Fibroblast of villous mesenchyme (primary cell): ENCODE results near the gene BCAT1. TPM values are rescaled to one million over a fixed set of nuclear protein-coding genes. Genes with fewer than 3 reads are reported as not detected.

ENCODE experiments used
- DNase-seq: peaks from one replicate; pipeline ENCODE4 v3.0.0-alpha.2; 2010; ENCODE audit warnings: low read depth
- H3K4me3 ChIP-seq: 2 replicates; pipeline ENCODE4 v1.5.1; 2011; ENCODE audit warnings: low read depth, mild to moderate bottlenecking, low read length
- total RNA-seq: library from RNA; depleted of rRNA; stranded (reverse); fragments of >200 nt; gene quantifications from 2 replicates; pipeline ENCODE4 v1.2.3, GENCODE V29; 2012
- TF ChIP-seq, protein P1 (sequence below): IDR thresholded peaks from 2 replicates; pipeline ENCODE4 v1.5.1; 2012; ENCODE audit warnings: low read depth, mild to moderate bottlenecking, low read length; ENCODE audit not compliant: insufficient read depth

Gene BCAT1
- total RNA-seq, 1 donor = 199 TPM

DNA sequence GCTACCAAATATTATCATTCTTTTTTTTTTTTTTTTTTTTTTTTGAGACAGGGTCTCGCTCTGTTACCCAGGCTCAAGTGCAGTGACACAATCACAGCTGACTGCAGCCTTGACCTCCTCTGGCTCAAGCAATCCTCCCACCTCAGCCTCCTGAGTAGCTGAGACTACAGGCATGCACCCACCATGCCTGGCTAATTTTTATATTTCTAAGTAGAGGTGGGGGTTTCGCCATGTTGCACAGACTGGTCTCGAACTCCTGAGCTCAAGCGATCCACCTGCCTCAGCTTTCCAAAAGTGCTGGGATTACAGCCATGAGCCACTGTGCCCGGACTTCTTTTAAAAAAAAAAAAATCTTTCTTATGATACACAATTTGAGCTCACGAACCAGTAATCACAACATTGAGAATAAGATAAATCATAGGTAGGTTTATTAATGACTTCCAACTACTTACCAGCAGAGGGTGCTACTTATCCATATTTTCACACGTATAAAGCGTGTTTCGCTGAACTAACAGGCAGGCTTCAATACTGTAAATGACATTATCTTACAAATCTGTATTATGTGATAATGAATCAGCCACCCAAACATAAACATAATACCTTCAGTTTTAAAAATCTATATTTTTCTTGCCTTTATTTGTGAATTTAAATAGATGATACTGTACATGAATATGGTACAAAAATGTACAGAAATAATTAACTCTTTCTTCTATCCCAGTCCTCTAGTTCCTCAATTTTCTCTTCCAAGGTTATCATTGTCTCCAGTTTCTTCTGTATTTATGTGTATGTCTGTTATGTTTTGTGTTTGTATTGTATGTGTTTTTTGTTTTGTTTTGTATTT lies 42.5 kb upstream of the BCAT1 start:
- TF ChIP-seq, protein P1, sequence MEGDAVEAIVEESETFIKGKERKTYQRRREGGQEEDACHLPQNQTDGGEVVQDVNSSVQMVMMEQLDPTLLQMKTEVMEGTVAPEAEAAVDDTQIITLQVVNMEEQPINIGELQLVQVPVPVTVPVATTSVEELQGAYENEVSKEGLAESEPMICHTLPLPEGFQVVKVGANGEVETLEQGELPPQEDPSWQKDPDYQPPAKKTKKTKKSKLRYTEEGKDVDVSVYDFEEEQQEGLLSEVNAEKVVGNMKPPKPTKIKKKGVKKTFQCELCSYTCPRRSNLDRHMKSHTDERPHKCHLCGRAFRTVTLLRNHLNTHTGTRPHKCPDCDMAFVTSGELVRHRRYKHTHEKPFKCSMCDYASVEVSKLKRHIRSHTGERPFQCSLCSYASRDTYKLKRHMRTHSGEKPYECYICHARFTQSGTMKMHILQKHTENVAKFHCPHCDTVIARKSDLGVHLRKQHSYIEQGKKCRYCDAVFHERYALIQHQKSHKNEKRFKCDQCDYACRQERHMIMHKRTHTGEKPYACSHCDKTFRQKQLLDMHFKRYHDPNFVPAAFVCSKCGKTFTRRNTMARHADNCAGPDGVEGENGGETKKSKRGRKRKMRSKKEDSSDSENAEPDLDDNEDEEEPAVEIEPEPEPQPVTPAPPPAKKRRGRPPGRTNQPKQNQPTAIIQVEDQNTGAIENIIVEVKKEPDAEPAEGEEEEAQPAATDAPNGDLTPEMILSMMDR = peak; percentile 49
- DNase-seq = peak; percentile 62
- H3K4me3 ChIP-seq = no peak overlapping the region

DNA sequence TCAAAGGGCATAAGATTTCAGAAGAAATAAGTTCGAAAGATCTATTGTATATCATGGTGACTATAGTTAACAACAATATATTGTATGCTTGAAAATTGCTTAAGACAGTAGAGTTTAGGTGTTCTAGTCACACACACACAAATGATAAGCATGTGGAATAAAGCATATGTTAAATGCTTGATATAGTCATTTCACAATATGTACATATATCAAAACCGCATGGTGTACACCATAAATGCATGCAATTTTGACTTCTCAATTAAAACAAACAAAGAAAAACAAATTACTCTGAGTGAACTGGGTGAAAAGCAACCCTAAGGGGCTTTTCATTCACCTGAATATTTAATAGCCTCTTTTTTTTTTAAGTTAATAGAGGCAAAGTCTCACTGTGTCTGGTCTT lies 40.3 kb upstream of the BCAT1 start:
- TF ChIP-seq, protein P1 = no peak
- H3K4me3 ChIP-seq = no peak overlapping the region
- DNase-seq = no peak

DNA sequence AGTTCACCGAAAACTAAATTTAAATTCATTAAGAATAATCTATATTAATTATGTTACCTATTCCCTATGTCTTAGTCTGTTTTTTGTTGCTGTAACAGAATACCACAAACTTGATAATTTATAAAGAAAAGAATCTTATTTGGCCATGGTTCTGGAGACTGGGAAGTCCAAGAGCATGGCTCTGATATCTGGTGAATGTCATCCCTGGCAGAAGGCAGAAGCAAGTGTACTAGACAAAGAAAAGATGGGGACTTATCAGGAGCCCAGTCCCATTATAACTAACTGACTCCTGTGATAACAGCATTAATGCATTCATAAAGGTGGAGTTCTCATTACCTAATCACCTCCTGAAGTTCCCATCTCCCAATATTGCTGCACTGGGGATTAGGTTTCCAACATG lies 33.3 kb upstream of the BCAT1 start:
- DNase-seq = no peak
- TF ChIP-seq, protein P1 = no peak
- no peak overlapping the region for H3K4me3 ChIP-seq

DNA sequence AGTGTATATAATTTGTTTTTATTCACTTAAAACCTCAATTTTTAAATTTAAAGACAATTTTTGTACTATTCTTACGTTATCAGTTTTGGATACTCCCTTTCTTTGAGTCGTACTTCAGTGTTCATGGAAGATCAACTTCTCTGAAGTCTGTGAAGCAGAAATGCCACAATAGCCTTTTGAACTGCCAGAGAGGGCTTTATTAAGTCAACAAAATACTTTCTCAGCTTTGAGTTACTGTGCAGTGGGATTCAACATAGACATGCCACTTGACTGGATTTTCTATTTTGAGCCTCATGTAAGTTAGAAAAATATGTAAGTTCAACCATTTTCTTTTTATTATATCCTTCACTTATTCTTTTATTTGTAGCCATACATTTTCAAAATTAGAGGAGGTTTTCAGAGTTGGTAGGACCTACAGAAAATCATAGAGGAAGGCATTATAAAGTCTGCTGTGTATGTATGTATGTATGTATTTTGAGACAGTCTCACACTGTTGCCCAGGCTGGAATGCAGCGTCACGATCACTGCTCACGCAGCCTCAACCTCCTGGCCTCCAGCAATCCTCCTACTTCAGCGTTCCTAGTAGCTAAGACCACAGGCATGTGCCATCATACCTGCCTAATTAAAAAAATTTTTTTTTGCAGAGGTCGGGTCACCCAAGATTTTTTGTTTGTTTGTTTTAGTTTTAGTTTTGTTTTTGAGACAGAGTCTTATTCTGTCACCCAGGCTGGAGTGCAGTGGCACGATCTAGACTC lies 31.3 kb upstream of the BCAT1 start:
- no peak for DNase-seq
- no peak overlapping the region for H3K4me3 ChIP-seq
- TF ChIP-seq, protein P1 = no peak

DNA sequence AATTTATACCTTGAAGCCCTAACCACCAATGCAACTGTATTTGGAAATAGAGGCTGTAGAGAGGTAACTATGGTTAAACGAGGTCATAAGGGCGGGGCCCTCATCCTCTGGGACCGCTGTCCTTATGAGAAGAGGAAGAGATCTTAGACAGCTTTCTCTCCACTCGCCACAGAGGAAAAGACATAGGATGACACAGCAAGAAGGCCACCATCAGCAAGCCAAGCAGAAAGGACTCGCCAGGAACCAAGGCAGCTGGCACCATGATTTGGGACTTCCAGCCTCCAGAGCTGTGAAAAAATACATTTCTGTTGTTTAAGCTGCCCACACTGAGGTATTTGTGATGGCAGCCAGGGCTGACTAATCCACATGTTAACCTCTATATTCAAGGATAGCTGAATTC lies 30.4 kb upstream of the BCAT1 start:
- H3K4me3 ChIP-seq = no peak overlapping the region
- no peak for DNase-seq
- TF ChIP-seq, protein P1 = no peak

DNA sequence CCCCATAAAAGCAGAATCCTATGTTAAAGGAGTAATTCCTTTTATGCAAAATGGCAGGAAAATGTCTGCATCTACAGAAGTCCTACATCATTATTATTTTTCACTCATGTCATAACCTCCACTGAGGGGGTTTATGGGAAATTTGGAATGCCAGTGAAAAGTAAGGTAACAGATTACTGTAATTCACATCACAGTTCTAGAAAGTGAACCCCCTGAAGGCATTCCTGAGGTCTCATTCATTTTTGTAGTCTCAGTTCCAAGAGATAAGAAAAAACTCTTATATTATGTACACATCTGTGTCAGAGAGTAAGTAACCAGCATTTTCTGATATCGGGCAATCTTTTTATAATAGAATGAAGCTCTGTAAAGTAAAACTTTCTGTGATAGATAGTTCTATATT lies 28.8 kb upstream of the BCAT1 start:
- no peak for DNase-seq
- no peak overlapping the region for H3K4me3 ChIP-seq
- TF ChIP-seq, protein P1 = no peak
